Activated T-cell treated with anti-CD3 and anti-CD28 coated beads, Interleukin-2, amount 50 U/mL, for 48 hours (primary cell): ENCODE measurements around the gene RPL31.
A peak's percentile ranks its signal among the peaks of the same experiment; 100 is the strongest.

ENCODE experiments used
- DNase-seq, 2 experiments: peaks; one replicate each; pipeline ENCODE4 v3.0.0-alpha.2; 2020

Gene RPL31

GRCh38 chr2:100998235-100998573, 3.9 kb upstream of the RPL31 start:
- no peak for DNase-seq

GRCh38 chr2:100999995-101000394, 2.1 kb upstream of the RPL31 start:
- no peak for DNase-seq

GRCh38 chr2:101002562-101003277, 631 bp downstream of the RPL31 start:
- DNase-seq, result no peak

GRCh38 chr2:101003278-101003775, 1.2 kb downstream of the RPL31 start:
- DNase-seq, result no peak

- no peak for DNase-seq
Measured at GRCh38 chr2:101004620-101005325, 2.7 kb downstream of the RPL31 start.

- DNase-seq, result no peak
Measured at GRCh38 chr2:101006065-101006715, 4.1 kb downstream of the RPL31 start.

DNA sequence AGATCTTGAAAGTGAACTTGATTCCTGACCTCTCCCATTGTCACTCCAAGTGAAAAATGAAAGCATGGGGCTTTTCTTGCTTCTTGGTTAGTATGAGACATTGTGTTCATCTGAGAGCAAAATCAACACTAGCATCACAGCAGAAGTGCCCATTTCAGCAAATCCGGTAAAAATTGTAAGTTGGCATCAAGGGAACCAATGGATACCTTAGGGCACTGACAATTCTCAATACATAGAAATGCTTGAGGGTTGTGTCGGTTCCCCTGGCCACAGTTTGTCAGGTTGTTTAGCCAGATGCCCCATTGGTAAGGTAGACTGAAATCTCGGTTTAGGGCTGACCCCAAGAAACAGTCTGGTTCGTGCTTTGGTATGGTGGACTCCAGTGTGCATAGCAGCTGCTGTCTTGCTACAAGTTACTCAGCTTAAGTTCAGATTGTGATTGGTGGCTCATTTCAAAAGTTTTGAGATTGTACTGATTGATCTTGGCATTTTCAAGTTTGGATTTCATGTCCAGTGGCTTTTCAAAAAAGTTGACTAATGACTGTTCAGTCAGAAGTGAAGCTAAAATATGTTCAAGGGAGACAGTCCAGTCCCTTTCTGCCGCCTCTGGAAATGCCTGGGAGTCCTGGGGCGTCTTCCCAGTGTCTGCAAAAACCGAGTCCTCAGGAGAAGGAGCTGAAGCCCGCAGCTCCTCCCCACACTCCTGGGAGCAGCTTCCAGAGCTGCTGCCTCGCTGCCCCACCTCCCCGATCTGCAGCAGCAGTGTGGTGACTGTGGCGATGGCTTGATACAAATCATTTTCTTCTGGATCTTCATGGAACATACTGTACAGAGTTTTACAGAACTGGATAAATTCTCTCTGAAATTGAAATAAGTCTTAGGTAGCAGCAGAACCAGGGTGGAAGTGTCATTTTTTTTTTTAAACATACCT, 5.6 kb downstream of the RPL31 start:
- DNase-seq, result peak; percentile 40 to 50

- DNase-seq, result no peak
Measured at GRCh38 chr2:101011152-101011551, 9.1 kb downstream of the RPL31 start.

- DNase-seq, result no peak
Measured at GRCh38 chr2:101012054-101012705, 10.1 kb downstream of the RPL31 start.

GRCh38 chr2:101012706-101013181, 10.7 kb downstream of the RPL31 start:
- DNase-seq, result no peak

DNA sequence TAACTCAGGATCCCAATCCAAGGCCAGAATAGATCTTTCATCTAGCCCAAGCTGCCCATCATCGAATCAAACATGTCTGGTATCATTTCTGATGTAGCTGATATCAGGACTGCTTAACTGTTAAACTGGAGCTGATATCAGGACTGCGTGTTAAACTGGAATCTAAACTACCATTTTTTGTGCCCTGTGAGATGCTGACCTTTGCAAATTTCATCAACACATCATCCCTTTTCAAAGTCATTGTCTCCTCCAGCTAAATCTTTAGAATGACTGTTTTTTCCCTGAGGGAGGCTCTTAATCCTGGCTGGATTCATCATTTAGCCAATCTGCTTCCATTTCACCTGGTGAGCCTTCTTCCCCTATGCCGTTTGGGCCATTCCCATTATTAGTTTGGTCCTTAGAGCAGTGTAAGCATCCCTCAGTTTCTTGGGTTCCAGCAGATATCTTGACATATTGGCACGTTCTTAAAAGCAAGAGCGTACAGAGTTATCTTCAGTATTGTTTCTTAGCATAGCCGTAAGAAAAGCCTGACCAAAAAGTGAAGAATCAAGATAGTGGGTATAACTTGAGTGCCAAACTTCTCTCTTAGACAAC, 12.3 kb downstream of the RPL31 start:
- no peak for DNase-seq

- DNase-seq, result no peak
Measured at GRCh38 chr2:101017371-101017770, 15.3 kb downstream of the RPL31 start.

DNA sequence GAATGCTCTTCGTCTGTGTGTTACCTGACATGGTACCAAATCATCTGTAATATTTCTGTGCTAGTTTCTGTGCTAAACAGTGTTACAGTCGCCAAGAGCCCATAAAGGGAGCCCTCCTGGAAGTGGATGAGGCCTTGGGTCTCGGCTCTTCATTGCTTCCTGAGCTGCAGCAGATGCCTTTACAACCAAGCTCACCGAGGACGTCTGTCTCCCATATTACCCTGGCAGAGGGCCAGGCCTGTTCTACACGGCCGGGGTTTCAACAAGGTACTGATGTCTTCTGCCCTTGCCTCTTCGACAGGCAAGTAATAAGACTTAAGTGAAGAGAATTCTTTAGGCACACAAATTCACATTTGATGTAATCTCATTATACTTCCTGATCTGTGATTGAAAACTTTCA, 16.8 kb downstream of the RPL31 start:
- no peak for DNase-seq

DNA sequence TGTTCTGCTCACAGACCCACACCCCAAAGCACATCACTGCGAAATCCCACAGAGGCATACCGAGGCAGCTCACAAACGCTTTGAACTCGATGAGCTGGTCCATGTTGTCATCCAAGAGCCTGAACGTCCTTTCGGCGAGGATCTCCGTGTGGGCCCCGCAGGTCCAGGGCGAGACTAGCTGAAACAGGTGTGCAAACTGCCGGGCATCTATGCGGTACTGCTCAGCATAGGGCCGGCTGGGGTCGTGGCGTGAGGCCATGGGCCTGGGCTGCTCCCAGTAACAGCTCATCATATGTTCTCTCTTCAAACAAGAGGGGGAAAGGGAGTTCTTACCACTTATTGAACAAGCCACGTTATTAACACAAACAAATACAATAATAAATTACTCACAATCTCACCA, 20.1 kb downstream of the RPL31 start:
- DNase-seq, result no peak

GRCh38 chr2:101023327-101024107, 21.4 kb downstream of the RPL31 start:
- DNase-seq, result no peak

GRCh38 chr2:101025561-101025960, 23.5 kb downstream of the RPL31 start:
- no peak for DNase-seq

- DNase-seq, result no peak
Measured at GRCh38 chr2:101026253-101026701, 24.2 kb downstream of the RPL31 start.

DNA sequence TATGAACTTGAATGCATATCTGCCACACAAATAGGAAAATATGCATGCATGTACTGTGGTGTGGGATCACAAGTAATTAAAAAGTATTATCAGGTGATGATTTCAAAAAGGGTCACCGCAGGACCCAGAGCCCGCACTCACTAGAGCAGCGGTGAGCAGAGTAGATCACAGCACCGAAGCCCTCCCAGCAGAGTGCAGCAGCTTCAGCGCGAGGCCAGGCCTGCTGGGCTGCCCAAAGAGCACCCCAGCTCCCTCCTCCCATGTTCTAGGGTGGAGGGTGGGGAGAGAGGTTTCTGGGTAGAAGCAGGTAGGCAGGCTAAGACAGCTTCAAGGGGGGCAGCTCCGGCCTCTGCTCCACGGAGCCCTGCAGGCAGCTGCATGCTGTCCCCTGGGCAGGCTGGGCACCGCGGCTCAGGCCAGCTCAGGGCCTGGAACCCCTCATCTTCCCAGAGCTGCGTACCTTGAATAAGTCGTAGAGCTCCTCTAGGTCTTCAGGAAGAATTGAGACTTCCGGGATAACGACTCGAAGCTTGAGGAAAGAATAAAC, 24.9 kb downstream of the RPL31 start:
- no peak for DNase-seq

GRCh38 chr2:101027852-101028251, 25.8 kb downstream of the RPL31 start:
- DNase-seq, result no peak

- no peak for DNase-seq
Measured at GRCh38 chr2:101030866-101031554, 28.9 kb downstream of the RPL31 start.
